22Rv1 (cell line): Measurements from ENCODE around the gene SPTLC2.
"Not testable (repeated sequence)": the region's sequence is repeated elsewhere in the genome, so short reads cannot be mapped to it uniquely, and the experiment has no call there.

Experiments used
- H3K27ac ChIP-seq: fragments of 450-650 bp; 2 replicates; pipeline ENCODE4 v1.5.1; 2017
- ZFX ChIP-seq: fragments of 450-650 bp; IDR thresholded peaks from 2 replicates; pipeline ENCODE4 v1.6.1; 2017; ENCODE audit warnings: antibody characterized with exemption, borderline replicate concordance
- TF ChIP-seq, protein P1 (sequence below): fragments of 450-650 bp; IDR thresholded peaks from 2 replicates; pipeline ENCODE4 v1.5.1; 2017; ENCODE audit warnings: mild to moderate bottlenecking

The SPTLC2 gene

GRCh38 chr14:77616454-77617229 is at the start of gene SPTLC2:
Gene SPTLC2, minus strand, starts transcription at chr14:77616637. Its CDS starts 58 bp downstream, at chr14:77616579.
- no peak for TF ChIP-seq ZFX
- TF ChIP-seq, protein P1, sequence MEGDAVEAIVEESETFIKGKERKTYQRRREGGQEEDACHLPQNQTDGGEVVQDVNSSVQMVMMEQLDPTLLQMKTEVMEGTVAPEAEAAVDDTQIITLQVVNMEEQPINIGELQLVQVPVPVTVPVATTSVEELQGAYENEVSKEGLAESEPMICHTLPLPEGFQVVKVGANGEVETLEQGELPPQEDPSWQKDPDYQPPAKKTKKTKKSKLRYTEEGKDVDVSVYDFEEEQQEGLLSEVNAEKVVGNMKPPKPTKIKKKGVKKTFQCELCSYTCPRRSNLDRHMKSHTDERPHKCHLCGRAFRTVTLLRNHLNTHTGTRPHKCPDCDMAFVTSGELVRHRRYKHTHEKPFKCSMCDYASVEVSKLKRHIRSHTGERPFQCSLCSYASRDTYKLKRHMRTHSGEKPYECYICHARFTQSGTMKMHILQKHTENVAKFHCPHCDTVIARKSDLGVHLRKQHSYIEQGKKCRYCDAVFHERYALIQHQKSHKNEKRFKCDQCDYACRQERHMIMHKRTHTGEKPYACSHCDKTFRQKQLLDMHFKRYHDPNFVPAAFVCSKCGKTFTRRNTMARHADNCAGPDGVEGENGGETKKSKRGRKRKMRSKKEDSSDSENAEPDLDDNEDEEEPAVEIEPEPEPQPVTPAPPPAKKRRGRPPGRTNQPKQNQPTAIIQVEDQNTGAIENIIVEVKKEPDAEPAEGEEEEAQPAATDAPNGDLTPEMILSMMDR: peak; percentile 37
- H3K27ac ChIP-seq: peak within 1 kb of the TSS; percentile 78

DNA sequence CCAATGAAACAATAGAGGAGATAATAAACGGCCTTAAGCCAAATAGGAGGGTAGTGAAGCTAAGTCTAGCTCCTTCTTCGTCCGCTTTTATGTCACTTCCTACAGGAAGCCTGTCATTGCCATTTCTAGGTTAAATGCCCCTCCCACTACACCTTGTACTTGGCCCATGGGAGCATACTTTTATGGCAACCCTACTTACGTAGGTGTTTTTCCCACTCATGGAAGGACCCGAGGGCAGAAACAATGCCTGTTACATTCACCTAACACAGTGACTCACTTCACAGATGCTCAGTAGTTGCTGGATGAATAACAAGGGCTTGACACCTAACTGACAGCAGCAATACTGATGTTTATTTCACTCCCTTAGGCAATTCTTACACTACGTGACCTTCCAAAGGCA is 46.9 kb upstream of the SPTLC2 start:
- no peak overlapping the region for H3K27ac ChIP-seq
- TF ChIP-seq, protein P1: no peak
- no peak for TF ChIP-seq ZFX

DNA sequence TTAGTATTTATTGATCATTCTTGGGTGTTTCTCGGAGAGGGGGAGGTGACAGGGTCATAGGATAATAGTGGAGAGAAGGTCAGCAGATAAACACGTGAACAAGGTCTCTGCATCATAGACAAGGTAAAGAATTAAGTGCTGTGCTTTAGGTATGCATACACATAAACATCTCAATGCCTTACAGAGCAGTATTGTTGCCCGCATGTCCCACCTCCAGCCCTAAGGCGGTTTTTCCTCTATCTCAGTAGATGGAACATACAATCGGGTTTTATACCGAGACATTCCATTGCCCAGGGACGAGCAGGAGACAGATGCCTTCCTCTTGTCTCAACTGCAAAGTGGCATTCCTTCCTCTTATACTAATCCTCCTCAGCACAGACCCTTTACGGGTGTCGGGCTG is 45.1 kb upstream of the SPTLC2 start:
- not testable (repeated sequence) for H3K27ac ChIP-seq

GRCh38 chr14:77660754-77661153 is 44.3 kb upstream of the SPTLC2 start:
- TF ChIP-seq, protein P1: no peak
- TF ChIP-seq ZFX: no peak
- no peak overlapping the region for H3K27ac ChIP-seq

GRCh38 chr14:77659831-77660230 is 43.4 kb upstream of the SPTLC2 start:
- TF ChIP-seq ZFX: no peak
- no peak overlapping the region for H3K27ac ChIP-seq

- TF ChIP-seq, protein P1: no peak
- H3K27ac ChIP-seq: no peak overlapping the region
Observed at GRCh38 chr14:77657280-77657679, 40.8 kb upstream of the SPTLC2 start.

- no peak overlapping the region for H3K27ac ChIP-seq
- TF ChIP-seq, protein P1: no peak
- no peak for TF ChIP-seq ZFX
Observed at GRCh38 chr14:77654001-77654441, 37.6 kb upstream of the SPTLC2 start.

GRCh38 chr14:77649326-77649725 is 32.9 kb upstream of the SPTLC2 start:
- TF ChIP-seq, protein P1: no peak
- no peak for TF ChIP-seq ZFX
- no peak overlapping the region for H3K27ac ChIP-seq
